ENCODE measurements around the gene TRMT11.

GRCh38 chr6:125985522-125985921 is 818 bp upstream of the TRMT11 start:
- TF ChIP-seq, protein P1, sequence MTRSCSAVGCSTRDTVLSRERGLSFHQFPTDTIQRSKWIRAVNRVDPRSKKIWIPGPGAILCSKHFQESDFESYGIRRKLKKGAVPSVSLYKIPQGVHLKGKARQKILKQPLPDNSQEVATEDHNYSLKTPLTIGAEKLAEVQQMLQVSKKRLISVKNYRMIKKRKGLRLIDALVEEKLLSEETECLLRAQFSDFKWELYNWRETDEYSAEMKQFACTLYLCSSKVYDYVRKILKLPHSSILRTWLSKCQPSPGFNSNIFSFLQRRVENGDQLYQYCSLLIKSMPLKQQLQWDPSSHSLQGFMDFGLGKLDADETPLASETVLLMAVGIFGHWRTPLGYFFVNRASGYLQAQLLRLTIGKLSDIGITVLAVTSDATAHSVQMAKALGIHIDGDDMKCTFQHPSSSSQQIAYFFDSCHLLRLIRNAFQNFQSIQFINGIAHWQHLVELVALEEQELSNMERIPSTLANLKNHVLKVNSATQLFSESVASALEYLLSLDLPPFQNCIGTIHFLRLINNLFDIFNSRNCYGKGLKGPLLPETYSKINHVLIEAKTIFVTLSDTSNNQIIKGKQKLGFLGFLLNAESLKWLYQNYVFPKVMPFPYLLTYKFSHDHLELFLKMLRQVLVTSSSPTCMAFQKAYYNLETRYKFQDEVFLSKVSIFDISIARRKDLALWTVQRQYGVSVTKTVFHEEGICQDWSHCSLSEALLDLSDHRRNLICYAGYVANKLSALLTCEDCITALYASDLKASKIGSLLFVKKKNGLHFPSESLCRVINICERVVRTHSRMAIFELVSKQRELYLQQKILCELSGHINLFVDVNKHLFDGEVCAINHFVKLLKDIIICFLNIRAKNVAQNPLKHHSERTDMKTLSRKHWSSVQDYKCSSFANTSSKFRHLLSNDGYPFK (CRISPR knock-in tag; IDR thresholded peaks at IDR 0.05; ENCODE audit: borderline replicate concordance): no peak
- TF ChIP-seq ZNF335 (CRISPR knock-in tag; IDR thresholded peaks at IDR 0.05): no peak
- no peak for TF ChIP-seq EED (CRISPR knock-in tag; IDR thresholded peaks at IDR 0.05)
- no peak for TF ChIP-seq HNRNPUL1 (IDR thresholded peaks at IDR 0.05; ENCODE audit: low read depth, low read length)
- TF ChIP-seq TCF7 (IDR thresholded peaks at IDR 0.05; ENCODE audit: low read depth): no peak; the same call in 1 of the 2 replicates
- no peak for TF ChIP-seq FOXJ3 (CRISPR knock-in tag; IDR thresholded peaks at IDR 0.05; ENCODE audit: borderline replicate concordance)
- no peak for TF ChIP-seq ZNF776 (CRISPR knock-in tag; IDR thresholded peaks at IDR 0.05)
- TF ChIP-seq YY1 (IDR thresholded peaks at IDR 0.05; ENCODE audit: insufficient read depth, insufficient replicate concordance, low read depth, low read length): no peak

All from HepG2 (cell line).